ENCODE data around the gene CARMIL1. TPM values are rescaled to one million over a fixed set of nuclear protein-coding genes. Genes with fewer than 3 reads are reported as not detected.

The CARMIL1 gene
- total RNA-seq, 1 experiment from 2014 or later = 23.6 TPM

DNA sequence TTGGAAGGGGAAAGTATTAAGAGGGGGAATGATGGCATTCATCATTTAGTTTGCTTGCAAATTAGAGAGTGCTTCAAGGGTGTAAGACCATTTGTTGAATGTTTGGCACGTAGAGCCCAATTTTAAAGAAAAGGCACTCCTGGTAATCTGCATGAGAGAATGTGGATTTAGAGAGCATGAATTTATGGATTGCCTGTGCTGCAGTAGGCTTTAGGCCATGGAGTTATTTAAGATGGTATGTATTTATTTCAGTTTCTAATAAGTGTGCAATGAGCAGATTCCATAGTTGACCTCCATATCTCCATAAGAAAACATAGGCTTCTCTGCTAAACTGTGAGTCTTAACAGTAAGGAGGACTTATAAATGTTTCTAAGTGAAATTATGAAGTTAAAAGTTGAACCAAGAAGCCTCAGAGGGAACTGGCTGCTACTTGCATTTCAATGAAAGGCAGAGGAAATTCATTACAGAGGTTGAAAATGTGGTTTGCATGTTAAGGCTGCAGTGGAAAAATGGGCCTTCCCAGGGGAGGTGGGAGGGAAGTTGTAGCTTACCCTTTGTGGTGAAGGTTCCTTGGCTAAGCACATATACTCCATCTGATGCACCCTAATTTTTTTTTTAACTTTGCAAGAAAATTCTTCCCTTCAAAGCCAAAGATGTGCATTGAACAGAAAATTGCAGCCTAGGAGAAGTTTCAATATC lies 134.2 kb downstream of the CARMIL1 start:
- Mint-ChIP-seq H3K27me3 (ENCODE audit: low read depth) (no peaks in the 10 kb centered on the region), H3K36me3 (ENCODE audit: insufficient read depth in 1 of 3, low read depth in 3 of 3) (no peaks in the 10 kb centered on the region; a peak in 1 of 7 replicates), H3K9me3 (peaks cover 0 to 2% of the 10 kb centered on the region in 2 experiments; a peak in 2 of 5 replicates), H3K4me3 (no peak overlapping the region), H3K27ac (peak overlapping the region; percentile 37 to 75 (median 58); a peak in 5 of 7 replicates), H3K4me1 (peaks cover 67 to 75% of the 10 kb centered on the region in 2 experiments)
- Histone ChIP-seq H2AK5ac (ENCODE audit: insufficient read length, low read length) (no peak overlapping the region), H3K14ac (ENCODE audit: insufficient read depth, low read length) (no peak overlapping the region), H3K9me3 (ENCODE audit: control insufficient read depth, low read depth, low read length) (no peaks in the 10 kb centered on the region), H2BK15ac (ENCODE audit: low read depth, low read length) (no peak overlapping the region), H3K4ac (ENCODE audit: low read depth, low read length) (no peak overlapping the region), H4K5ac (ENCODE audit: insufficient read length, low read depth, low read length) (no peak overlapping the region), H2BK120ac (ENCODE audit: low read depth, low read length, poor library complexity, severe bottlenecking) (no peak overlapping the region), H3K23me2 (ENCODE audit: insufficient read length, low read depth, low read length, poor library complexity, severe bottlenecking) (no peaks in the 10 kb centered on the region), H3K27ac (ENCODE audit: insufficient read length, low read depth, low read length) (no peak overlapping the region), H3K4me1 (ENCODE audit: insufficient read depth, low read length) (peaks cover 11% of the 10 kb centered on the region), H2BK12ac (ENCODE audit: insufficient read length, low read depth, low read length) (no peak overlapping the region), H3K27me3 (ENCODE audit: insufficient read depth, low read length) (no peaks in the 10 kb centered on the region), H2BK20ac (ENCODE audit: low read depth, low read length, poor library complexity, severe bottlenecking) (no peak overlapping the region), H2AFZ (ENCODE audit: low read length) (no peak overlapping the region), H3K9ac (ENCODE audit: extremely low read depth, insufficient read length, low read length) (no peak overlapping the region), H3T11ph (ENCODE audit: low read length) (no peak overlapping the region), H3K18ac (ENCODE audit: insufficient read length, low read depth, low read length) (no peak overlapping the region), H3K56ac (ENCODE audit: insufficient read length, low read depth, low read length) (no peak overlapping the region), H4K91ac (ENCODE audit: insufficient read length, low read depth, low read length) (no peak overlapping the region), H3K23ac (ENCODE audit: insufficient read length, low read depth, low read length) (no peak overlapping the region), H4K20me1 (ENCODE audit: control insufficient read depth, insufficient read depth, insufficient read length) (peaks cover 2% of the 10 kb centered on the region), H4K8ac (replicated peaks; ENCODE audit: insufficient read length, low read depth, low read length) (no peak overlapping the region), H3K79me2 (ENCODE audit: insufficient read depth, low read length) (peaks cover 2% of the 10 kb centered on the region; the same call in 1 of the 2 replicates), H3K4me2 (ENCODE audit: insufficient read depth, insufficient read length, low read length) (peak overlapping the region; percentile 18), H3K79me1 (ENCODE audit: insufficient read depth, low read depth, low read length, poor library complexity, severe bottlenecking) (peaks cover 3% of the 10 kb centered on the region), H2BK5ac (ENCODE audit: insufficient read length, low read length) (no peak overlapping the region)
- DNase-seq = no peak
- TF ChIP-seq, protein P1, sequence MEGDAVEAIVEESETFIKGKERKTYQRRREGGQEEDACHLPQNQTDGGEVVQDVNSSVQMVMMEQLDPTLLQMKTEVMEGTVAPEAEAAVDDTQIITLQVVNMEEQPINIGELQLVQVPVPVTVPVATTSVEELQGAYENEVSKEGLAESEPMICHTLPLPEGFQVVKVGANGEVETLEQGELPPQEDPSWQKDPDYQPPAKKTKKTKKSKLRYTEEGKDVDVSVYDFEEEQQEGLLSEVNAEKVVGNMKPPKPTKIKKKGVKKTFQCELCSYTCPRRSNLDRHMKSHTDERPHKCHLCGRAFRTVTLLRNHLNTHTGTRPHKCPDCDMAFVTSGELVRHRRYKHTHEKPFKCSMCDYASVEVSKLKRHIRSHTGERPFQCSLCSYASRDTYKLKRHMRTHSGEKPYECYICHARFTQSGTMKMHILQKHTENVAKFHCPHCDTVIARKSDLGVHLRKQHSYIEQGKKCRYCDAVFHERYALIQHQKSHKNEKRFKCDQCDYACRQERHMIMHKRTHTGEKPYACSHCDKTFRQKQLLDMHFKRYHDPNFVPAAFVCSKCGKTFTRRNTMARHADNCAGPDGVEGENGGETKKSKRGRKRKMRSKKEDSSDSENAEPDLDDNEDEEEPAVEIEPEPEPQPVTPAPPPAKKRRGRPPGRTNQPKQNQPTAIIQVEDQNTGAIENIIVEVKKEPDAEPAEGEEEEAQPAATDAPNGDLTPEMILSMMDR (conservative IDR thresholded peaks at IDR 0.05) = no peak
- WGBS (ENCODE audit: extremely low coverage, insufficient read length, low lambda C conversion rate) = no CpG with 5 or more reads among the region's 1 CpG

Data from H9 (cell line).